ENCODE data around the gene WIPF3.
"Not testable (repeated sequence)": the region's sequence is repeated elsewhere in the genome, so short reads cannot be mapped to it uniquely, and the experiment has no call there.

WIPF3 gene

DNA sequence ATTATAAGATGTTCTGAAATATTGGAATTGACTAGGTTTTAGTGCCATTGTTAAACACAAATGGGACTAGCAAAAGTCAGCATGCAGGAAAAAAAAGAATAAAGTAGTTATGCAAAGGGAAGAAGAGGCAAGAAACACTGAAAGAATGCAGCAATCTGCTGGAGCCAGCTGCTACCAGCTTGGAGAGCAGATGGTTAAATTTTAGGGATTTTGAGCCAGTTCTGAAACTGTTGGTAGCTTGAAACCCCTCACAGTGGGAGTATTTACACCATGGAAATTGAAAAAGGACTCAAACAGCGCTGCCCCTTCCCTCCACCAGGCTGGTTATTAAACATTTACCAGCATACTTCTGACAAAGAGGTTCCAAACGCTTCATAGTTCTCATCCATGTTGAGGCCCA is 142.3 kb downstream of the WIPF3 start:
- no peak for DNase-seq (ENCODE audit: low read depth in 1 of 2, low spot score in 1 of 2)

DNA sequence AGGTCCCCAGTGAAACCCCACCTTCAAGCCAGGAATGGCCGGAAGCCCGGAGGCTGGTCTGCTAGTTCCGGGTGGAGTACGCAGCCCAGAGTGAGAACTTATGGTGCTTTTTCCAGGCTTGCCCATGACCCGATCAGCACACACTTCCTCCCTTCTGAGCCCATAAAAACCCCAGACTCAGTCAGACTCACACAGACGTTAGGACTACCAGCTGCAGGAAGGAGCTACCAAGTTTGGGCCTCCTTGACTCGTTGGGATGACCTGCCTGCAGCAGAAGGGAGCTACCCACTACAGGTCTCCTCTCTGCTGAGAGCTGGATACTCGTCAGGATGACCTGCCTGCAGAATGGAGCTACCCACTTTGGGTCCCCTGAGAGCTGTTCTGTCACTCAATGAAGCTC is 144.2 kb downstream of the WIPF3 start:
- no peak for DNase-seq (ENCODE audit: low read depth in 1 of 2, low spot score in 1 of 2)

DNA sequence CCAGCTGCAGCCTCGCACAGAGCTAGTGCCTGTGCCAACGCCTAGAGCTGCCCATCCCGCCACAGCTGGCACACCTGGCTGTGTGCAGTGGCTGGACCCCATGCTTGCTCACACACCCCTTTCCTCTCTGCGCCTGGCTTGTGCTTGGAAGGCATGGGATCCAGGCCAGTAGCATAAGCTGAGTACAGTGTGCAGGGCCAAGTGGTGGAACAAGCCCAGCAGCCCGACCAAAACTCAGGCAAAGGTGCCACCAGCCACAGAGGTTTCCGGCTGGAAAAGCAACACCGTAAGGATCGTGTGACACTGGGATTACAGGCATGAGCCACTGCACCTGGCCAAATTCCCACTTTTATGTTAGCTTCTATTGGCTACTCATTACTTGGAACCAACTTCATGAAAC is 144.9 kb downstream of the WIPF3 start:
- DNase-seq (ENCODE audit: low read depth in 1 of 2, low spot score in 1 of 2): no peak

DNA sequence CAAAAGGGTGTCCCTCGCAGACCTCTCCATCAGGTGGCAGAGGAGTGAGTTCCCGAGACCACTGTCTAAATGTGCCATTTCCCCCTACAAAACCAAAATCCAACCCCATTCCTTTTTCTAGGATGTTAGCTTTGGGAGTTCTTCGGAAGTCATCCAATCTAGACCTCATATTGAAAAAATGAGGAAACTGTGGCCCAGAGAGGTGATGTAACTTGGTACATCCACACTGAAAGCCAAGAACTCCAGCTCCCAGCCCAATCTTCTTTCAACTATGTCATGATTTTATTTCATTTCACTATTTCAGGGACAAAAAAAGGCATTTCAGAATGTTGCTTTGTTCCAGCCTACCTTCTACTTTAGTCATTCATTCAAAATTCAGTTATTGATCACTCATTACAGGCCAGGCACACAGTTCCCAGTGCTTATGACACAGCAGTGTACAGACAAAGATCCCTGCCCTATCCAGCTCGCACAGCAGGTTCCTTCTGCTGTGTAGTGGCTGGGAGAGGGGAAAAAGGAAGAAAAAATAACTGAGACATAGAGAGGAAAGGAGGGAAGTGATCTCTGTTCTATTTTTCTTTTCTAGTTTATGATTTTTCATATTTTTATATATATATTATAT is 147.5 kb downstream of the WIPF3 start:
- DNase-seq (ENCODE audit: low read depth in 1 of 2, low spot score in 1 of 2): no peak

DNA sequence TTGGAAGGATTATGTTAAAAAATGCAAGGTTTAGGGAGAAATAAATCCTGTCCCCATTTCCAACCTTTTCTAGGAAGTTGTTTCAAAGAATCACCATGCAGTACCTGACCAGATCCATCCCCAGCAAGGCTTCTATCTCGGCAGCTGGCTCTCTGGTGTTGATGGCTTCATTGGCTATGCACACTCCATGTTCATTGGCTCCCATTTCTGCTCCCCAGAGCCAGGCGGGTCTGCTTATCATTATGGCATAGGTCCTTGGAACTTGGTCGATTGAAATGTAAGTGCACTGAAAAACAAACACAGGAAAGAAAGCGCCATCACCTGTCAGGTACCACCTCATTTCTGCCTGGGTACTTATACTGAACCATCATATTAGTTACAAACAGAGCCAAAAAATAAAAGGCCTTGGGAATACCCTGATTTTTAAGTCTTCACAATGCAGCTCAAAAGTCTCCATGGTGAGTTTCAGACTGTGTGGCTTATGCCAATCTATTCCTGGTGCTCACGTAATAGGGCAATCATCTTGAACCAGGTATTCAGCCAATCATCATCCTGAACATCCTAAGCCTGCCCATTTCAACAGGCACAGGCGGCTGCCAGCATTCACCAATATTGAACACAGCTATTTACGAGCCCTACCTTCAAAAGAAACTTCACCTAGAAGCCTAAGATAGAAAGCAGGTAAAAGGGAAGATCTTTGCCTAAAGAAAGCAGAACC is 148.9 kb downstream of the WIPF3 start:
- DNase-seq (ENCODE audit: low read depth in 1 of 2, low spot score in 1 of 2): no peak

DNA sequence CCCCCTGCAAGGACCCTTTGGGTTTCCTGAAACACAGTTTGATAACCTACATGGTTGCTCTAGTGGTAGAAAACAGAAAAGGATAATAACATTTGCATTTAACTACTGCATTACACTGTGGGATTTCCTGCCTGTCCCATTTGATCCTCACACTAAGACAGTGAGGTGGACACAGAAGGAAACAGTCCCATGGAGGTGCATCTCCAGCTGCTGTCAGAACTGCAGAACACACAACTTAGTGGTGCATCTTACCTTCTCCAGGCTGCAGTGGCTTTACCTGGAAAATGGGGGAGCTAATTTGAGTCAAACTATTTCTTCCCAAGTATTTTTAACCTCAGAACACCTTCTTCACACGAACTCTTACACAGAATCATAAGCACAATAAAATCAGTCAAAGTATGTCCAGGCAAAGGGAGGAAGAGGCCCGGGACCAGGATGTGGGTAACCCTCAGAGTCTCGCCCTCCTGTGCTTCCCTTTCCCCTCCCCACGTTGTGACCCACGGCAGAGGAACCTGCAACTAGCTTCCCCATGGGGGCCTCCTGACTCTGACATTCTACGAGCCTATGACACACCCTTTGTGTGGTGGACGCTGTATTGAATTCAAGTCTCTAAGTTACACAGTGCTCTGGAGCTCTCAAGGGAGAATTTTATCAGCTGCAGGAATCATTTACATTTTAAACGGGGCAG is 149.6 kb downstream of the WIPF3 start:
- DNase-seq (ENCODE audit: low read depth in 1 of 2, low spot score in 1 of 2): no peak

DNA sequence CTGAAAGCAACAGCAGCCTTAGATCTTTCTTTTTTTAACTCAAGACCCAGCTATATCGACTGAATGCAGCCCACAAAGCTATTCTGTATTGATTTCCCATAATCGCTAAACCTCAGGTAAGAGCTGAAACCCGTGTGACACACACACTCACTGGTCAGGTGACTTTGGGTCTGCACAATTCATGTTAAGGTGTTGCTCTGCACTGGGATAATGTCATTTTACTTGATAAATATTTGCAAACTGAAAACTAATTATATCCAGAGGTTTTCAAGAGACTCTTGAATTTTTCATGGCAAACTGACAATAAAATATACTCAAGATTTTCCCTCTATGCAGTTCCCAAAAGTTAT is 150.2 kb downstream of the WIPF3 start:
- DNase-seq (ENCODE audit: low read depth in 1 of 2, low spot score in 1 of 2): no peak

DNA sequence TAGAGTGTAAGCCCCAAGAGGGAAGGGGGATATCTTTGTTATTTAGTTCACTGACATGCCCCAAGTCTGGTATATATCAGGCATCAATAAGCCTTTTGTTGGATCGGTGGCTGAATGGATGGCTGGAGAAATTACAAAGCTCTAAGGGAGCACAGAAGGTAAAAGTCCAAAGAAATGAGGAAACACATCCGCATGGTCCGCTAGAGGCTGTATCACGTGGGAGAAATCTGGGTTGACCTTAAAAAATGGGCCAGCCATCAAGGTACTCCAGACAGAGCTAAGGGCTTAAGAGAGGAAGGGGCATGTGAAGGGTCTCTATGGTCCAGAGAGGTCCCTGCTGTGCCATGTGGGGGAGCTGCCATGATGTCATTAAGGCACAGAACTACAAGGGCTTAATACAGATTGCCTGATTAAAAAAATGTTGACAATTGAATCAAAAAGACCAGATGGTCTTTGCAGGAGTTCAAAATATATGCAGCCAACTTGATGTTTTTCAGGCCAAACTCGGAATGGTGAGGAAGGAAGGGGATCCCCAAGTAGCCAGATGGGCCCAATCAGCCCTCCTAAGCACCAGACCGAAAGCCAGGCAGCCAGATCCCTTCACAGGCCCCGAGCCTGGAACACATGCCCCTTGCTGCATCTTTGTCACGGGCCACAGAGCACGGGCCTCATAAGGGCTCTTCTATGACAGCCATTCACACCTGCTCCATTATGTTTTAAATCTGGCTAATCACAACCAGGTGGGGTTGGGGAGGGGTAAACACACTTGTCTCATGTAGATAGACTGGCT is 151.4 kb downstream of the WIPF3 start:
- DNase-seq (ENCODE audit: low read depth in 1 of 2, low spot score in 1 of 2): no peak

DNA sequence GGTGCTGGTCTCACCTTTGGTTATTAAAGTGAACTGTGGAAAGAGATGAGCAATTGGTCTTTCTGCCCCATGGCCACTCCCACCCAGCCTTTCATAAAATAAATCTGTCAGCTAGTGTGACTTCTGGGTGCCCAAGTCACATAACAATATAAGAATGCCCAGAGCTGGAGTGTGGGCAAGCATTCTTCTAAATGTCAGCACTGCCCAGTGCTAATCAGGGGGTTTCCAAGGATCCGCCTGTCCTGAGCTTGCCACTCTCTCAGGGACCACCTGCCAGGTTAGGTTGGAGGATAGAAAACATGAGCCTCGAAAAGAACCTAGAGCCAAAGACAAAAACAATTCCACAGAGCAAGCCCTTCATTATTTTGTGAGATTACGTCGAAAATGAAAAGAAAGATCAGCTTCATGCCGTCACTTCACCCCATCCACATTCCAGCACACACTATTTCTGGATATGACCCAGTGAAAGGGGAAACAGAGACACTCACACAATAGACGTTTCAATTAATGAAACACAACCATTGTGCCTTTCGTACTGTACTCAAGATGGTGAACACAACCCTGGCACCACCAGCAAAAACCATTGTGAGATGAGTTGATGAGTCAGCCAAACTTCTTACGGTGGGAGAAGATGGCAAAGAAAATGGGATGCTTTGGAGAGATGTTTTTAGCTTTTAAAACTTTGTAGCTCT is 152.5 kb downstream of the WIPF3 start:
- DNase-seq (ENCODE audit: low read depth in 1 of 2, low spot score in 1 of 2): no peak

DNA sequence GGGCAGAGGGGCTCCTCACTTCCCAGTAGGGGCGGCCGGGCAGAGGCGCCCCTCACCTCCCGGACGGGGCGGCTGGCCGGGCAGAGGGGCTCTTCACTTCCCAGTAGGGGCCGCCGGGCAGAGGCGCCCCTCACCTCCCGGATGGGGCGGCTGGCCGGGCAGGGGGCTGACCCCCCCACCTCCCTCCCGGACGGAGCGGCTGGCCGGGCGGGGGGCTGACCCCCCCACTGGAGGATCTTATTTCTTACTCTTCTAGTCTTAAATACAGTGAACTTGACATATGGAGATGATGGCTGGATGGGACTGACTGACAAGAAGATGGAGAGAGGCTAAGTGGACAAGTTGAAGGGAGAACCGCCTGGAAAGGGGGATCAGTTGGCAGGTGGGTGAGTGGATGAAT is 155.3 kb downstream of the WIPF3 start:
- DNase-seq (ENCODE audit: low read depth in 1 of 2, low spot score in 1 of 2): not testable (repeated sequence)

DNA sequence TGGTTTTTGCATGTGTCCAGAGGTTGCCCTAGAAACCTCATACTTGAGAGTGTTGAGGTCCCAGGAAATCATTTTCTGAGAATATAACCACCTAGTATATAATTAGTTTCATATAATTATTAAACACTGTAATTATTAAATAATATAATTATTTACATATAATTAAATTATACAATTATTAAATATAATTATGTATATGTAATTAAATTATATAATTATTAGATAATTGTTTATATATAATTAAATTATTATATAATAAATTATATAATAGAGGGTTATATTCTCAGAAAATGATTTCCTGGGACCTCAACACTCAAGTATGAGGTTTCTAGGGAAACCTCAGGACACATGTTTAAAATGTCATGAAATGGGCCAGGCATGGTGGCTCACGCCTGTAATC is 155.7 kb downstream of the WIPF3 start:
- no peak for DNase-seq (ENCODE audit: low read depth in 1 of 2, low spot score in 1 of 2)

DNA sequence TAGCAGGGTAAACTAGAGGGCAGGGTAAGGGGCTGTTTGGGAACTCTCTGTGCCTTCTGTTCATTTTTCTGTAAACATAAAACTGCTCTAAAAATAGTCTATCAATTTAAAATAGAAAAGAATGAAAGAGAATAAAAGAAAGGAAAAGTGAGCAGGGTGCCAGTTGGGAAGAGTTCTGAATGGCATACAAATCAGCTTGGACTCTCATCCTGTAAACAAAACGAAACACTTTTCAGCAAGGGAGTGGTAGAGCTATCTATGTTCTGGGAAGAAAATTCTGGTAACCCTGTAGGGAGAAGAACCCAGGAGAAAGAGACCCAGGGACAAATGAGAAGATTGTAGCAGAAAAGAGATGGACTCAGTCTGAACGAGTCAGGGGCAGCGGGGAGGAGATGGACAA is 158.7 kb downstream of the WIPF3 start:
- no peak for DNase-seq (ENCODE audit: low read depth in 1 of 2, low spot score in 1 of 2)
